Activated CD4-positive, alpha-beta T cell treated with anti-CD3 and anti-CD28 coated beads for 48 hours (primary cell): ENCODE data around the gene MGAT5.
A peak's percentile ranks its signal among the peaks of the same experiment; 100 is the strongest.
"Not testable (repeated sequence)": the region's sequence is repeated elsewhere in the genome, so short reads cannot be mapped to it uniquely, and the experiment has no call there.

Experiments
- DNase-seq: peaks from one replicate; pipeline ENCODE4 v3.0.0-alpha.2; 2020

Gene MGAT5

GRCh38 chr2:134455426-134455825 lies 201.6 kb downstream of the MGAT5 start:
- DNase-seq = no peak

GRCh38 chr2:134457353-134457752 lies 203.5 kb downstream of the MGAT5 start:
- no peak for DNase-seq

- DNase-seq = no peak
These were observed 204.0 kb downstream of the MGAT5 start for GRCh38 chr2:134457765-134458472.

- DNase-seq = no peak
These were observed 204.6 kb downstream of the MGAT5 start for GRCh38 chr2:134458473-134458853.

- no peak for DNase-seq
These were observed 205.1 kb downstream of the MGAT5 start for GRCh38 chr2:134458950-134459349.

GRCh38 chr2:134459706-134460406 lies 206.0 kb downstream of the MGAT5 start:
- DNase-seq = no peak

- DNase-seq = peak; percentile 46
These were observed 206.7 kb downstream of the MGAT5 start for GRCh38 chr2:134460583-134460998.

GRCh38 chr2:134461511-134461910 lies 207.6 kb downstream of the MGAT5 start:
- DNase-seq = no peak

GRCh38 chr2:134462275-134462674 lies 208.4 kb downstream of the MGAT5 start:
- no peak for DNase-seq

- DNase-seq = no peak
These were observed 209.2 kb downstream of the MGAT5 start for GRCh38 chr2:134462791-134463698.

GRCh38 chr2:134463699-134464022 lies 209.8 kb downstream of the MGAT5 start:
- DNase-seq = no peak

- DNase-seq = no peak
These were observed 211.6 kb downstream of the MGAT5 start for GRCh38 chr2:134465228-134466105.

- peak; percentile 36 for DNase-seq
These were observed 212.3 kb downstream of the MGAT5 start for GRCh38 chr2:134466141-134466540.

GRCh38 chr2:134468164-134468563 lies 214.3 kb downstream of the MGAT5 start:
- no peak for DNase-seq

- no peak for DNase-seq
These were observed 214.9 kb downstream of the MGAT5 start for GRCh38 chr2:134468776-134469175.

- no peak for DNase-seq
These were observed 215.7 kb downstream of the MGAT5 start for GRCh38 chr2:134469516-134470115.

GRCh38 chr2:134470561-134471168 lies 216.8 kb downstream of the MGAT5 start:
- no peak for DNase-seq

- DNase-seq = not testable (repeated sequence)
These were observed 223.1 kb downstream of the MGAT5 start for GRCh38 chr2:134476982-134477381.

- DNase-seq = no peak
These were observed 225.9 kb downstream of the MGAT5 start for GRCh38 chr2:134479696-134480330.

GRCh38 chr2:134482131-134482723 lies 228.4 kb downstream of the MGAT5 start:
- DNase-seq = no peak
